Stomach smooth muscle (tissue), 2 donors: ENCODE data around the gene CDH5.
A peak's percentile ranks its signal among the peaks of the same experiment; 100 is the strongest.

ENCODE experiments used
- H3K27ac ChIP-seq: one replicate; pipeline ENCODE4 v1.7.0; 2013; ENCODE audit warnings: mild to moderate bottlenecking, low read length, inconsistent platforms
- H3K27me3 ChIP-seq, 2 donors: one replicate each; pipeline ENCODE4 v1.7.0; 2013; ENCODE audit warnings: low read length in 2 of 2; ENCODE audit not compliant: insufficient read depth in 2 of 2, control insufficient read depth in 1 of 2
- H3K36me3 ChIP-seq, 2 donors: one replicate each; pipeline ENCODE4 v1.7.0; 2013; ENCODE audit warnings: low read length in 2 of 2; ENCODE audit not compliant: control insufficient read depth in 2 of 2, insufficient read depth in 2 of 2
- H3K4me1 ChIP-seq: one replicate; pipeline ENCODE4 v1.7.0; 2013; ENCODE audit warnings: low read length; ENCODE audit not compliant: control insufficient read depth, insufficient read depth
- H3K4me3 ChIP-seq, 2 donors: one replicate each; pipeline ENCODE4 v1.7.0; 2013; ENCODE audit warnings: low read length in 2 of 2
- H3K9ac ChIP-seq, 2 donors: one replicate each; pipeline ENCODE4 v1.7.0; 2013; ENCODE audit warnings: low read length in 2 of 2, mild to moderate bottlenecking in 1 of 2
- H3K9me3 ChIP-seq, 2 donors: one replicate each; pipeline ENCODE4 v1.7.0; 2013; ENCODE audit warnings: low read length in 2 of 2; ENCODE audit not compliant: control insufficient read depth in 2 of 2
- donor health status: healthy.
- donor health status: Pancreatic carcinoma.

Gene CDH5

DNA sequence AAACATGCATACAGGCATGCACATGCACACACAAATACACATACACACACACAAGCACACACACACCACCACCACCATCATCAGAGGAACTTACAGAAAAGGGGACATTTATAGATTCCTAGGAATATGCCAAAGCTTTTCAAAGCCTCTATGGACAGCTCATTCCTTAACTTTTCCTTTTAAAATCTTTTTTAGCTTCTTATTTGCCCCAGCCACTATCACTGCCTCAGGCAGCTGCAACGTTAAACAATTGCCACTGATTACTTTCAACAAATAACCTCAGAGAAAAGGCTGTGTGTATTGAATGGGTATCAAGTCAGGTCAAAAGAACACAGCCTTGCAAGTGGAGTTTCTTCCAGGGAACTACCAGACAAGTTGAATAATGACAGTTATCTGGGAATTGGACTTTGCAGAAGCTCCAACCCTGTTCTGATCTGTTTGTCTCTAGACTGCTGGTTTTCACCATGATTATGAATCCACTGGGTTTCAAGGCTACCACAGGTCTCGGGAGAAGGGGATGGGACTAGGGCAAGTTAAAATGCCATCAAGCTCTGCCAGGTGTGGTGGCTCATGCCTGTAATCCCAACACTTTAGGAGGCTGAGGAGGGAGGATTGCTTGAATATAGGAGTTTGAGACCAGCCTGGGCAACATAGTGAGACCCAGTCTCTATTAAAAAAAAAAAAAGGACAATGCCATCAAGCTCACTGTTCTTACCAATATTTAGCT, 38.7 kb downstream of the CDH5 start:
- Histone ChIP-seq H3K4me3 (no peak overlapping the region), H3K9me3 (no peaks in the 10 kb centered on the region), H3K9ac (no peak overlapping the region), H3K36me3 (no peaks in the 10 kb centered on the region), H3K4me1 (peaks cover 16% of the 10 kb centered on the region), H3K27ac (no peak overlapping the region), H3K27me3 (peaks cover 7 to 16% of the 10 kb centered on the region in 2 donors)

DNA sequence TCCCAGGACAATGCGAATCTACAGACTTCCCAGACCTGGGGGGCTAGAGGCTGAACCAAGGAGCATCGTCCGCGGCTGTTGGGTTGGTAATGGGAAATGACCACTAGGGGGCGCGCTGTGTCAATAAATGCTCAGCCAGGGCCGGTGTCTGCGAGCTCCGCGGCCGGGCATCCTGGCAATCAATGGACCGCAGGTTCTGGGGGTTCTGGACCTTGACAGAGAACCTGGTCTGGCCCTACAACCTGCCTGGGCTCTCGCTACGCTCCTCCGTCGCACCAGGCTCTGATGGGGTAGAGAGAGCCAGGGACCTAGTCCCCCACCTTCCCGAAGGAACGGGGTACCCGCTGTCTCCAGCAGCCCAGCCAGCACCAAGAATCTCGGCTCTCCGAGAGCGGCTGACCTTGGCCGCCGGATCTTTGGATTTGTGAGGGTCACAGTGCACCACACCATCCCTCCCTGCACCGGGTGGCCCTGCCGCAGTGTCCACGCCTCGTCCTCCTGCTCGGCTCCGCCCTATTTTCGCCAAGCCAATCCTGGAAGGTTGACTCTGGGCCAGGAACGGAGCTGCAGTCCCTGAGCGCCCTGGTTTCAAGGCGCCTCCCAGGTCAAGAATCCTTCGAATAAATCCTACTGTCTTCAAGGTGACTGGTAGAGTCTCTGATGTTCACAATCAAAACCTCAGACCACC, 40.2 kb downstream of the CDH5 start:
- H3K36me3 ChIP-seq, result no peaks in the 10 kb centered on the region
- peaks cover 11% of the 10 kb centered on the region for H3K4me1 ChIP-seq
- H3K27me3 ChIP-seq, result peaks cover 7 to 19% of the 10 kb centered on the region in 2 donors
- peak overlapping the region; percentile 22 to 51 for H3K9ac ChIP-seq
- no peak overlapping the region for H3K27ac ChIP-seq
- H3K9me3 ChIP-seq, result no peaks in the 10 kb centered on the region
- H3K4me3 ChIP-seq, result peak overlapping the region; percentile 69 to 79

DNA sequence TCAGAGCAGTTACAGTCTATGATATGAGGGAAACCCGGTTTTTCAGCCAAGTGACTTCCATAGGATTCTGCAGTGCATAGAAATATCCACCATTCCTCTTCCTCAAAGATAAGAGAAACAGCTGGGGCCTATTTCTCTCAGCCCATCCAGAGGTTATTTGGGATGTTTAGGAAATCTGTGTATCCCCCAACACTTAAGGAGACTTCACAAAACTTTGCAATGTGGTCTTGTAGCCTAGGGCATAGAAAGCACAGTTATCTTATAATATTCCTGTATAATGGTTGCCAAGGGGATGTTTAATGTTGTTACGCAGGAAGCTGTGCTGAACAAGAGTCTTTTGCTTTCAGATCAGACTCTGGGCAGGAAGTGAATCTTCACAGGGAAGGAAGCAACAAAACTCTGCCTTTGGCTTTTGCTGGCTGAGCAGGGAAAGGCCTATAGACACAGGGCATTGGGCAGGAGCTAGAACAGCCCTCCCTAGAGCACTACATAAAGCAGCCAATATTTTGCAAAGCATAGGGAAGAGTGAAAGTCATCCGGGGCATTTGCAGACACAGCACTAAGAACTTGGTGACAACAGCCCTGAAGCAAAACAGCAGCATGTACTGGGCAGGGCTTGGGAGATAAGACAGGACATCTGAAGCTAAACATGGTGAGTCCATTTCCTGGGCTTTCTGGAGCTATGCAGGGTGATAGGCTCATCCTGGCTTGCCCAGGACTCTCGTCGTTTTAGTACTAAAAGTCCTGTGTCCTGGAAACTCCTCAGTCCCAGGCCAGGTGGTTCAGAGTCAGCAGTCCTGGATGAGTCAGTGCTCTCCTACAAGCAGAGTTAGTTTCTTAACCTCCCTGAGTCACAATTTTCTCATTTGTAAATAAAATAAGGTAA, 41.9 kb downstream of the CDH5 start:
- Histone ChIP-seq H3K4me1 (peaks cover 11% of the 10 kb centered on the region), H3K36me3 (no peaks in the 10 kb centered on the region), H3K4me3 (no peak overlapping the region), H3K9ac (no peak overlapping the region), H3K9me3 (no peaks in the 10 kb centered on the region), H3K27ac (no peak overlapping the region), H3K27me3 (peaks cover 7 to 19% of the 10 kb centered on the region in 2 donors)

DNA sequence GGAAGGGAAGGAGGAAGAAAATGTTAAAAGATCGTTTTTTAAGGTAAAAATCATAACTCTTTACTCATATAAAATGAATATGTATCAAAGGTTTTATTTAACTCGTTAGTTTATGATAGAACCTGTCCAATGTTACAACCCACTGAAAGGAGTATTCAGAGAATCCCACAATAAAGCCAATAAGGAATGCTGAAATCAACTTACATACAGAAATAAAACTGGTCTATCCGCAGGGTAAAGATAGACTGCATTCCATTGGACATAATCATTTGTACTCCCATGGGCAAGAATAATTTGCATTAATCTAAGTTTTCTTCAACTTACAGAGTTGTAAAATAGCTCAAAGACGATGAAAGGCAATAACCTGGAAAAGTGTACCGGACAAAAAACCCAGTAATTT, 42.7 kb downstream of the CDH5 start:
- no peak overlapping the region for H3K4me3 ChIP-seq
- H3K27ac ChIP-seq, result no peak overlapping the region
- H3K4me1 ChIP-seq, result peaks cover 11% of the 10 kb centered on the region
- H3K27me3 ChIP-seq, result peaks cover 7 to 17% of the 10 kb centered on the region in 2 donors
- H3K36me3 ChIP-seq, result no peaks in the 10 kb centered on the region
- H3K9ac ChIP-seq, result no peak overlapping the region
- H3K9me3 ChIP-seq, result no peaks in the 10 kb centered on the region

DNA sequence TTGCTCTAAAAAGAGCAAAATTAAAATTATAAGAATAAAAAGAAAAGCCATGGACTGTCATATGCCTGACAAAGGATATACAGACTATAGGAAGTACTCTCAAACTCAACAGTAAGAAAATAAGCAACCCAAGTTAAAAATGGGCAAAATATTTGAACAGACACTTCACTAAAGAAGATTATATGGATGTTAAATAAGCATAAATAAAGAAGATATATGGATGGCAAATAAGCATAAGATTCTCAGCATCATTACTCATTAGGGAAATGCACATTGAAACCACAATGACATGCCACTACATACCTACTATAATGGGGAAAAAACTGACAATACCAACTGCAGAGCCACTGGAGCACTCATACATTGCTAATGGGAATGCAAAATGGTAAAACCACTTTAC, 45.7 kb downstream of the CDH5 start:
- Histone ChIP-seq H3K27me3 (peaks cover 0 to 12% of the 10 kb centered on the region in 2 donors), H3K36me3 (no peaks in the 10 kb centered on the region), H3K27ac (no peak overlapping the region), H3K9ac (no peak overlapping the region), H3K4me3 (no peak overlapping the region), H3K9me3 (peaks cover 5 to 6% of the 10 kb centered on the region in 2 donors), H3K4me1 (peaks cover under 1% of the 10 kb centered on the region)

DNA sequence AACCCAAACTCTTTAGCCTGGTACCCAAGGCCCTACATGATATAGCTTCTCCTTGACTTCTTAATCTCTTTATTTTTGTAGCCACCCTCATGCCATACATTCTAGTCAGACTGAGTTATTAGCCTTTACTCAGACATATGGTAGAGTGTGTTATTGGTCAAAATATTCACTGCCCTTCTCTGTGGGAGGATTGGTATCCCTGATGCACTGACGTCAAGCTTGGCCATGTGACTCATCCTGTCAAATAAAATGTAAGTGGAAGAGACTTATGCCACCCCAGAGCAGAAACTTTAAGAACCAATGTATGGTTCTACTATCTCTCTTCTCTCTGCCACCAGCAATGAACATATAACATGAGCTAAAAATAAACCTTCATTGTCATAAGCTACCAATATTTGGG, 48.4 kb downstream of the CDH5 start:
- Histone ChIP-seq H3K4me1 (no peaks in the 10 kb centered on the region), H3K36me3 (no peaks in the 10 kb centered on the region), H3K27ac (no peak overlapping the region), H3K9me3 (peaks cover 6 to 8% of the 10 kb centered on the region in 2 donors), H3K4me3 (no peak overlapping the region), H3K27me3 (peaks cover 3 to 16% of the 10 kb centered on the region in 2 donors), H3K9ac (no peak overlapping the region)

DNA sequence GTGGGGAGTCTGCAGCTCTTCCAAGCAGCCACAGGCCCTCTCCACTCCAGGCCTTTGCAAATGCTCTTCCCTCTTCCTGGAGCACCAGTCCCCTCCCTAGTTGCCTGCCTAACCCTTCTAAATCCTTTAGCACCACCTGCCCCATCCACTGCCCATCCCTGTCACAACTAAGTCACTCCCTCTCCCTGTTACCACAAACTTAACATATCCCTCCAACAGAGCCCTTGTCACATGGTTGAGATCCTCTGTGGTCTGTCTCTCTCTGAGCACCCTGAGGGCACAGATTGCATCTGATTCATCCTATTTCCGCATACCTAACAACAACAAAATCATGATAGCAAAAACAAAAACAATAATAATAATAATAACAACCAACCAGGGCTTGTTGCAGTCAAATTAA, 49.6 kb downstream of the CDH5 start:
- no peaks in the 10 kb centered on the region for H3K36me3 ChIP-seq
- peaks cover 3 to 12% of the 10 kb centered on the region in 2 donors for H3K27me3 ChIP-seq
- peaks cover 6 to 8% of the 10 kb centered on the region in 2 donors for H3K9me3 ChIP-seq
- no peak overlapping the region for H3K9ac ChIP-seq
- H3K4me3 ChIP-seq, result no peak overlapping the region
- H3K27ac ChIP-seq, result no peak overlapping the region
- H3K4me1 ChIP-seq, result no peaks in the 10 kb centered on the region

DNA sequence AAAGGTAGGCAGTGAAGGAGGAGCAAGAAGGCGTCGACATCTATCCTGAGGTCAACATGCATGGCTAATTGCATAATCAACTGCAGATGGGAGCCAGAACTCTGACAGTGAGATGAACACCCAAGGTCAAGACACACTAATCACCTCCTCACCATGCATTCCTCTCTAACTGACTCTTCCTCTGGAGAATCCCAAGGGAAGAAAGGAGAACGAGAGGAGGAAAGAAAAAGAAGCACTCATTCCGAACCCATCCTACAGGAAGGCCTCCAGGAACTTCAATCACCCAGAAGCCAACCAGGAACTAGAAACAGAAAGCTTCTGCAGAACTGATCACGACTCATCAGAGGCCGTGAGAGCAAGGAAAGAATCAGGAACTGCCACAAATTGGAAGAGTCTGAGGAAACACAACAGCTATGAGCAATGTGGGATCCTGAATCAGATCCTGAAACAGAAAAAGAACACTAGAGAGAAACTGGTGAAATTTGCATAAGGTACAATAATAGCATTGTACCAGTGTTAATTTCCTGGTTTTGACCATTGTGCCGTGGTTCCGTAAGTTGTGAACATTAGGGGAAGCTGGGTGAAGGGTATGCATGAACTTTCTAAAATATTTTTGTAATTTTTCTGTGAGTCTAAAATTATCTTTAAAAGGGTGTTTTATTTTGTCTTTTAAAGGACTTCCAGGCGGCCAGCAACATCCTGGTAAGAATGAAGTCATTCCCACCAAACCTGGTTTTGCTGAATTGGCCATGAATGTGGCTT, 50.6 kb downstream of the CDH5 start:
- H3K9ac ChIP-seq, result no peak overlapping the region
- no peaks in the 10 kb centered on the region for H3K4me1 ChIP-seq
- no peaks in the 10 kb centered on the region for H3K36me3 ChIP-seq
- H3K4me3 ChIP-seq, result no peak overlapping the region
- peaks cover 3 to 12% of the 10 kb centered on the region in 2 donors for H3K27me3 ChIP-seq
- no peak overlapping the region for H3K27ac ChIP-seq
- peaks cover 6 to 8% of the 10 kb centered on the region in 2 donors for H3K9me3 ChIP-seq

DNA sequence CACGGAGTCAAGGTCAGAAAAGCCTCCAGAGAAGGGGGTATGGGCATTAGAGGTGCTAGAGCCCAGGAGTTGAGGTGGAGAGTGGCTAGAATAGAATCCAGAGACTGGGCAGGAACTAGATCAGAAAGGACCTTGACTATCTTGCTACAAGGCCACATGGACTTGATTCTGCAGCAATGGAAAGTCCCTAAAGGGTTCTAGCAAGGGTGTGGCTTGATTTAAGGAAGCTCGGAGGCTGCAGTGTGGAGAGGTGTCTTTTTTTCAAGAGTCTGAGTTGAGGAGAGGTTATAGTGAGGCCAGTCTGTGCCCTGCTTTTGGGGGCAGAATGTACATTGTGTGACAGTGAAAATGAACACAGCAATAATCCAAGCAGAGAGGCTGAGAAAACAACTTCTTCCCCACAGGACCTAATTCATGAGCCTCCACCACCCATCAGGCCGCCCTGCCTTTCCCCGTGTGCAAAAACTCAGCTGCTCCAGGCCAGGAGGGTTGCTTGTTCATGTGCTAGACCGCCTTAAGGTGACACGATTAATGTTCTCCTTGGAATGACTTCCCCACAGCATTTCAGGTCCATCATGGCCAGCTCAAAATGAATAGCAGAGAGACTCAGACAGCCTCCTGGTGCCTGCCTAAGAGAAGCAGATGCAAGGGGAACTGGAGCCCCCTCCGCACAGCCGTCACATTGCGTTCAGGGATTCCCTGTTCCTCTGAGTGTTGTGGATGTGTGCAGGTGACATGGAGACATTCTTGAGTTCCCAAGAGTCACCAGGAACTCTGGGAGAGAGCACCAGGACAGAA, 51.9 kb downstream of the CDH5 start:
- Histone ChIP-seq H3K4me3 (no peak overlapping the region), H3K27ac (no peak overlapping the region), H3K36me3 (no peaks in the 10 kb centered on the region), H3K9ac (no peak overlapping the region), H3K9me3 (peaks cover 6 to 8% of the 10 kb centered on the region in 2 donors), H3K4me1 (no peaks in the 10 kb centered on the region), H3K27me3 (peaks cover 7 to 17% of the 10 kb centered on the region in 2 donors)
